H1 (cell line): ENCODE results near the gene JPH2. TPM values are rescaled to one million over a fixed set of nuclear protein-coding genes. Genes with fewer than 3 reads are reported as not detected.

Experiments
- CTCF ChIA-PET: fragments of 300-600 bp; sonication (Branson Sonifier 250); formaldehyde crosslinking; loops from one replicate; lab custom pipeline; 2021; ENCODE audit not compliant: partially characterized antibody; lab: Charles Lee
- POLR2A ChIA-PET: fragments of 300-600 bp; sonication (Branson Sonifier 250); formaldehyde crosslinking; loops from one replicate; lab custom pipeline; 2021; ENCODE audit warnings: inconsistent platforms; ENCODE audit not compliant: partially characterized antibody; lab: Charles Lee
- DNase-seq, 2 experiments: peaks; one replicate each; pipeline versions ENCODE4 v3.0.0 to v3.0.0-alpha.2; 2010 to 2022; ENCODE audit warnings: low spot score in 2 of 2, low read depth in 1 of 2, mixed read lengths in 1 of 2
- FAIRE-seq: peaks from 2 replicates; lab custom pipeline; 2011; peaks lifted over from hg19 to GRCh38; lab: Jason Lieb, UNC
- H2AFZ ChIP-seq: 2 replicates; pipeline ENCODE4 v1.8.1; 2012; ENCODE audit warnings: low read length, inconsistent platforms
- H2AK5ac ChIP-seq: 2 replicates; pipeline ENCODE4 v1.6.1; 2013; ENCODE audit warnings: low read depth, low read length
- H2BK120ac ChIP-seq: replicated peaks from 2 replicates; pipeline ENCODE3; 2013; ENCODE audit warnings: low read depth, low read length, inconsistent platforms
- H2BK12ac ChIP-seq: 2 replicates; pipeline ENCODE4 v1.6.1; 2013; ENCODE audit warnings: low read depth, low read length
- H2BK15ac ChIP-seq: 2 replicates; pipeline ENCODE4 v1.6.1; 2013; ENCODE audit warnings: low read length
- H2BK20ac ChIP-seq: 2 replicates; pipeline ENCODE4 v1.6.1; 2013; ENCODE audit warnings: low read length
- H2BK5ac ChIP-seq: 2 replicates; pipeline ENCODE4 v1.6.1; 2013; ENCODE audit warnings: low read depth, low read length
- H3K14ac ChIP-seq: 2 replicates; pipeline ENCODE4 v1.6.1; 2013; ENCODE audit warnings: inconsistent platforms; ENCODE audit not compliant: insufficient read length
- H3K18ac ChIP-seq: 2 replicates; pipeline ENCODE4 v1.6.1; 2013; ENCODE audit warnings: low read length; ENCODE audit errors: extremely low read depth
- H3K23ac ChIP-seq: 2 replicates; pipeline ENCODE4 v1.6.1; 2013; ENCODE audit warnings: inconsistent platforms; ENCODE audit not compliant: insufficient read length
- H3K23me2 ChIP-seq: 2 replicates; pipeline ENCODE4 v1.6.1; 2013; ENCODE audit warnings: low read depth, low read length
- H3K27ac ChIP-seq: 2 replicates; pipeline ENCODE4 v1.6.1; 2011; ENCODE audit warnings: low read depth, low read length, inconsistent platforms
- H3K27me3 ChIP-seq, 4 experiments: replicated peaks in 1 of 4; 1 replicate in 1 of 4; 2 replicates in 3 of 4; pipeline versions ENCODE4 v1.6.1 to v1.8.1; 2011 to 2013; ENCODE audit warnings: low read length in 3 of 4, mild to moderate bottlenecking in 3 of 4, inconsistent platforms in 2 of 4, mixed read lengths in 2 of 4, moderate library complexity in 1 of 4; ENCODE audit not compliant: control insufficient read depth in 3 of 4, insufficient read depth in 3 of 4; ENCODE audit errors: extremely low read depth in 1 of 4
- H3K36me3 ChIP-seq, 4 experiments: 2 replicates each; pipeline versions ENCODE4 v1.6.1 to v1.8.1; 2011 to 2013; ENCODE audit warnings: mild to moderate bottlenecking in 4 of 4, low read length in 3 of 4, moderate library complexity in 2 of 4, control low read depth in 1 of 4, inconsistent platforms in 1 of 4; ENCODE audit not compliant: insufficient read depth in 4 of 4, control insufficient read depth in 2 of 4
- H3K4ac ChIP-seq: replicated peaks from 2 replicates; pipeline ENCODE3; 2013; ENCODE audit warnings: low read length, low read depth, mixed read lengths, inconsistent platforms; ENCODE audit not compliant: insufficient read length
- H3K4me1 ChIP-seq, 4 experiments: replicated peaks in 1 of 4; 1 replicate in 1 of 4; 2 replicates in 3 of 4; pipeline versions ENCODE4 v1.6.1 to v1.8.1; 2011 to 2013; ENCODE audit warnings: low read length in 3 of 4, inconsistent platforms in 2 of 4, mixed read lengths in 1 of 4; ENCODE audit not compliant: insufficient read depth in 4 of 4, control insufficient read depth in 3 of 4
- H3K4me2 ChIP-seq, 2 experiments: 2 replicates each; pipeline versions ENCODE4 v1.6.1 to v1.8.1; 2011 to 2013; ENCODE audit warnings: low read depth in 2 of 2, low read length in 2 of 2, control low read depth in 1 of 2, inconsistent platforms in 1 of 2, mild to moderate bottlenecking in 1 of 2; ENCODE audit not compliant: insufficient read depth in 1 of 2
- H3K4me3 ChIP-seq, 4 experiments: fragments of 200-600, 300-600 bp in 1 of 4; sonication (generic), shearing (Covaris generic), sonication (Bioruptor Twin) in 1 of 4; 2 replicates each; pipeline versions ENCODE4 v1.5.1 to v1.8.1; 2011 to 2016; ENCODE audit warnings: low read length in 4 of 4, low read depth in 3 of 4, control low read depth in 2 of 4, inconsistent platforms in 2 of 4, mild to moderate bottlenecking in 2 of 4, mixed read lengths in 1 of 4, moderate library complexity in 1 of 4; ENCODE audit not compliant: insufficient read depth in 2 of 4; ENCODE audit errors: extremely low read depth in 1 of 4
- H3K56ac ChIP-seq: replicated peaks from 2 replicates; pipeline ENCODE3; 2013; ENCODE audit warnings: low read depth, mild to moderate bottlenecking, mixed read lengths, low read length, inconsistent platforms; ENCODE audit not compliant: insufficient read length
- H3K79me1 ChIP-seq: 2 replicates; pipeline ENCODE4 v1.6.1; 2013; ENCODE audit warnings: low read depth, low read length, control low read depth
- H3K79me2 ChIP-seq, 2 experiments: 2 replicates each; pipeline versions ENCODE4 v1.6.1 to v1.8.1; 2012 to 2013; ENCODE audit warnings: low read length in 2 of 2, mild to moderate bottlenecking in 2 of 2, inconsistent platforms in 1 of 2; ENCODE audit not compliant: insufficient read depth in 2 of 2, control insufficient read depth in 1 of 2
- H3K9ac ChIP-seq, 4 experiments: replicated peaks in 1 of 4; 1 replicate in 1 of 4; 2 replicates in 3 of 4; pipeline versions ENCODE4 v1.6.1 to v1.8.1; 2011 to 2013; ENCODE audit warnings: low read depth in 3 of 4, low read length in 3 of 4, control low read depth in 2 of 4, mild to moderate bottlenecking in 2 of 4, moderate library complexity in 2 of 4, inconsistent platforms in 1 of 4; ENCODE audit errors: extremely low read depth in 1 of 4
- H3K9me3 ChIP-seq, 2 experiments: 2 replicates each; pipeline versions ENCODE4 v1.6.1 to v1.8.1; 2012 to 2013; ENCODE audit warnings: mild to moderate bottlenecking in 2 of 2, moderate library complexity in 2 of 2, control low read depth in 1 of 2, inconsistent platforms in 1 of 2, low read depth in 1 of 2, low read length in 1 of 2, mixed read lengths in 1 of 2; ENCODE audit not compliant: insufficient read depth in 2 of 2
- H4K20me1 ChIP-seq, 2 experiments: replicated peaks in 1 of 2; 2 replicates each; pipeline versions ENCODE3 to v1.8.1; 2011 to 2013; ENCODE audit warnings: inconsistent platforms in 2 of 2, low read length in 2 of 2, mild to moderate bottlenecking in 1 of 2; ENCODE audit not compliant: insufficient read depth in 2 of 2, control insufficient read depth in 1 of 2
- H4K5ac ChIP-seq: 2 replicates; pipeline ENCODE4 v1.6.1; 2013; ENCODE audit warnings: low read length, low read depth, mixed read lengths, inconsistent platforms; ENCODE audit not compliant: insufficient read length
- H4K8ac ChIP-seq: 2 replicates; pipeline ENCODE4 v1.8.0; 2013; ENCODE audit warnings: mild to moderate bottlenecking, moderate library complexity, low read length, inconsistent platforms; ENCODE audit not compliant: insufficient read depth; ENCODE audit errors: extremely low read depth
- H4K91ac ChIP-seq: replicated peaks from 2 replicates; pipeline ENCODE3; 2013; ENCODE audit warnings: low read length, mixed read lengths, inconsistent platforms; ENCODE audit not compliant: insufficient read length
- E2F6 ChIP-seq: IDR thresholded peaks from 2 replicates; pipeline ENCODE4 v1.6.1; 2012; ENCODE audit warnings: inconsistent platforms
- HDAC6 ChIP-seq: IDR thresholded peaks from one replicate; pipeline ENCODE4 v1.7.1; 2012; ENCODE audit warnings: low read depth, mild to moderate bottlenecking, inconsistent platforms, low read length, moderate library complexity
- MAX ChIP-seq: IDR thresholded peaks from 2 replicates; pipeline ENCODE4 v1.6.1; 2012; ENCODE audit warnings: inconsistent platforms
- RNF2 ChIP-seq: fragments of 200-900, 300-1000 bp; sonication (generic); IDR thresholded peaks from 2 replicates; pipeline ENCODE4 v1.7.1; 2016; ENCODE audit warnings: borderline replicate concordance, low read depth, mild to moderate bottlenecking, antibody characterized with exemption, low read length; ENCODE audit not compliant: poor library complexity, severe bottlenecking; ENCODE audit errors: missing control alignments
- TBP ChIP-seq: IDR thresholded peaks from 2 replicates; pipeline ENCODE4 v1.6.1; 2011; ENCODE audit warnings: low read depth, low read length, improper control_type of control experiment
- TCF12 ChIP-seq: IDR thresholded peaks from 2 replicates; pipeline ENCODE4 v1.6.1; 2011; ENCODE audit warnings: low read depth, mild to moderate bottlenecking, low read length
- WGBS, 2 experiments: shearing (Covaris generic) in 1 of 2; methylation state at CpG; one replicate each; pipeline versions ENCODE4 v1.1.6 to v1.1.7; 2013 to 2015; ENCODE audit warnings: low lambda C conversion rate in 2 of 2, mixed read lengths in 2 of 2, inconsistent platforms in 1 of 2, low coverage in 1 of 2, missing lambda C conversion rate in 1 of 2; ENCODE audit not compliant: insufficient replicate concordance in 2 of 2, insufficient coverage in 1 of 2, insufficient read length in 1 of 2; ENCODE audit errors: extremely low coverage in 1 of 2, missing lambda C conversion rate in 1 of 2; 5-methylcytosine and 5-hydroxymethylcytosine counted together
- polyA plus RNA-seq, 7 experiments: library from polyadenylated mRNA; depleted of rRNA in 3 of 7; stranded (reverse) in 5 of 7; unstranded in 2 of 7; fragments of >200 nt in 5 of 7; fragments of 200-250 nt in 2 of 7; gene quantifications; 1 replicate in 5 of 7; 2 replicates in 1 of 7; 4 replicates in 1 of 7; pipeline versions ENCODE4 v1.2.1 to v1.2.3, GENCODE V29; 2011 to 2013; ENCODE audit warnings: missing spikeins in 2 of 7, mixed read lengths in 2 of 7
- total RNA-seq: library from RNA; stranded (reverse); fragmentation: NEBNext Ultra II Directional; extraction: Animal tissue kit (Norgen Biotek cat#: 25700); gene quantifications from 2 replicates; pipeline ENCODE4 v1.2.1, GENCODE V29; 2021

JPH2 gene
- total and polyA plus RNA-seq, 2 of the 8 experiments (the other 6 are each of a cell fraction or from before 2014, with no cell fraction given) = 0.59 to 1.3 TPM

- TF ChIP-seq TBP (no peak), MAX (no peak), RNF2 (no peak), HDAC6 (no peak), E2F6 (no peak), TCF12 (no peak)
- no peak overlapping the region for H2AFZ ChIP-seq
- no peak overlapping the region for H2AK5ac ChIP-seq
- no peak overlapping the region for H2BK12ac ChIP-seq
- H3K9ac ChIP-seq = no peak overlapping the region
- POLR2A ChIA-PET = interaction anchor here (1.1 kb wide), 1 partner anchor 15 kb away, joined by 3 read pairs; the partner anchor contains the start of gene JPH2
- H4K5ac ChIP-seq = no peak overlapping the region
- DNase-seq (no peak), FAIRE-seq (no peak)
- no peak overlapping the region for H2BK15ac ChIP-seq
- no peak overlapping the region for H4K8ac ChIP-seq
- CTCF ChIA-PET = interaction anchor here (0.7 to 4.2 kb wide), 10 partner anchors 11 to 100 kb away, joined by 3 to 21 read pairs (median 3); no protein-coding TSS in a partner anchor
- no peak overlapping the region for H3K14ac ChIP-seq
- no peaks in the 10 kb centered on the region for H3K79me2 ChIP-seq
- no peak overlapping the region for H3K4me3 ChIP-seq
- no peak overlapping the region for H2BK5ac ChIP-seq
- no peaks in the 10 kb centered on the region for H4K20me1 ChIP-seq
- H3K9me3 ChIP-seq = no peaks in the 10 kb centered on the region
- H3K79me1 ChIP-seq = no peaks in the 10 kb centered on the region
- H3K4ac ChIP-seq = no peak overlapping the region
- peak overlapping the region; percentile 23 for H3K56ac ChIP-seq
- no peaks in the 10 kb centered on the region for H3K27me3 ChIP-seq
- 78% methylated on average over 6 of the region's 6 CpGs; no CpG with 5 or more reads in 1 of the 2 experiments for WGBS, 2 experiments
- H3K23ac ChIP-seq = no peak overlapping the region
- no peaks in the 10 kb centered on the region; the same call in 1 of the 2 replicates for H3K23me2 ChIP-seq
- H3K4me1 ChIP-seq = no peaks in the 10 kb centered on the region
- no peak overlapping the region for H3K27ac ChIP-seq
- H3K4me2 ChIP-seq = no peak overlapping the region
- H3K18ac ChIP-seq = no peak overlapping the region
- no peak overlapping the region for H2BK120ac ChIP-seq
- no peaks in the 10 kb centered on the region for H3K36me3 ChIP-seq
- H2BK20ac ChIP-seq = no peak overlapping the region
- H4K91ac ChIP-seq = no peak overlapping the region
These were observed 15.0 kb downstream of the JPH2 start for GRCh38 chr20:44171775-44172571.
